ENCODE data around the gene ADRA1B. TPM values are rescaled to one million over a fixed set of nuclear protein-coding genes. Genes with fewer than 3 reads are reported as not detected.
A peak's percentile ranks its signal among the peaks of the same experiment; 100 is the strongest.

ADRA1B gene
- total and polyA plus RNA-seq, 2 of the 8 experiments (the other 6 are each of a cell fraction or from before 2014, with no cell fraction given), result not detected

- Histone ChIP-seq H3K56ac (replicated peaks; ENCODE audit: insufficient read length, low read depth, low read length) (no peak overlapping the region), H3K4ac (replicated peaks; ENCODE audit: insufficient read length, low read depth, low read length) (no peak overlapping the region), H3K18ac (ENCODE audit: extremely low read depth, low read length) (no peak overlapping the region), H2BK120ac (replicated peaks; ENCODE audit: low read depth, low read length) (no peak overlapping the region), H3K79me2 (ENCODE audit: control insufficient read depth in 1 of 2, insufficient read depth in 2 of 2, low read length in 2 of 2) (no peaks in the 10 kb centered on the region), H3K14ac (ENCODE audit: insufficient read length) (no peak overlapping the region), H2BK5ac (ENCODE audit: low read depth, low read length) (no peak overlapping the region), H3K27ac (ENCODE audit: low read depth, low read length) (no peak overlapping the region), H2BK20ac (ENCODE audit: low read length) (no peak overlapping the region), H2BK12ac (ENCODE audit: low read depth, low read length) (0 out of 2 replicates have a peak overlapping the region, but pooled peaks have one; percentile 13), H4K8ac (ENCODE audit: extremely low read depth, insufficient read depth, low read length) (peak overlapping the region; percentile 43; the same call in 1 of the 2 replicates), H3K23ac (ENCODE audit: insufficient read length) (no peak overlapping the region), H3K79me1 (ENCODE audit: low read depth, low read length) (no peaks in the 10 kb centered on the region), H3K4me3 (ENCODE audit: extremely low read depth in 1 of 4, insufficient read depth in 2 of 4, low read depth in 3 of 4, low read length in 4 of 4) (no peak overlapping the region), H4K91ac (replicated peaks; ENCODE audit: insufficient read length, low read length) (no peak overlapping the region), H3K36me3 (ENCODE audit: control insufficient read depth in 2 of 4, insufficient read depth in 4 of 4, low read length in 3 of 4) (no peaks in the 10 kb centered on the region), H3K9ac (replicated peaks in 1 of 4; ENCODE audit: extremely low read depth in 1 of 4, low read depth in 3 of 4, low read length in 3 of 4) (no peak overlapping the region), H3K4me2 (ENCODE audit: insufficient read depth in 1 of 2, low read depth in 2 of 2, low read length in 2 of 2) (0 out of 4 replicates have a peak overlapping the region, but pooled peaks of 1 of the 2 experiments have one; percentile 38), H3K9me3 (ENCODE audit: insufficient read depth in 2 of 2, low read depth in 1 of 2, low read length in 1 of 2) (no peaks in the 10 kb centered on the region), H2AFZ (ENCODE audit: low read length) (peak overlapping the region; percentile 36), H3K4me1 (replicated peaks in 1 of 4; ENCODE audit: control insufficient read depth in 3 of 4, insufficient read depth in 4 of 4, low read length in 3 of 4) (no peaks in the 10 kb centered on the region; a peak in 1 of 7 replicates), H2AK5ac (ENCODE audit: low read depth, low read length) (no peak overlapping the region), H2BK15ac (ENCODE audit: low read length) (no peak overlapping the region), H3K27me3 (replicated peaks in 1 of 4; ENCODE audit: control insufficient read depth in 3 of 4, extremely low read depth in 1 of 4, insufficient read depth in 3 of 4, low read length in 3 of 4) (no peaks in the 10 kb centered on the region), H4K5ac (ENCODE audit: insufficient read length, low read depth, low read length) (no peak overlapping the region), H4K20me1 (replicated peaks in 1 of 2; ENCODE audit: control insufficient read depth in 1 of 2, insufficient read depth in 2 of 2, low read length in 2 of 2) (no peaks in the 10 kb centered on the region), H3K23me2 (ENCODE audit: low read depth, low read length) (no peaks in the 10 kb centered on the region)
- DNase-seq (ENCODE audit: low read depth in 1 of 2, low spot score in 2 of 2), result no peak
- ChIA-PET CTCF (ENCODE audit: partially characterized antibody) (interaction anchor here (0.9 to 1.8 kb wide), 7 partner anchors 12 to 95 kb away, joined by 3 to 7 read pairs (median 4); no protein-coding TSS in a partner anchor), POLR2A (ENCODE audit: partially characterized antibody) (interaction anchor here (2.0 kb wide), 1 partner anchor 12 kb away, joined by 9 read pairs; no protein-coding TSS in a partner anchor)
- peak; percentile 62 for FAIRE-seq
- WGBS, 2 experiments (ENCODE audit: extremely low coverage in 1 of 2, insufficient coverage in 1 of 2, insufficient read length in 1 of 2, insufficient replicate concordance in 2 of 2, low coverage in 1 of 2, low lambda C conversion rate in 2 of 2, missing lambda C conversion rate in 1 of 2), result 87% methylated on average over 5 of the region's 5 CpGs; no CpG with 5 or more reads in 1 of the 2 experiments
- TF ChIP-seq EGR1 (IDR thresholded peaks at IDR 0.05; ENCODE audit: borderline replicate concordance, low read depth, low read length) (no peak), RBBP5 (IDR thresholded peaks at IDR 0.05; ENCODE audit: borderline replicate concordance, low read depth, low read length) (peak; percentile 98), CREB1 (IDR thresholded peaks at IDR 0.05) (no peak), ASH2L (IDR thresholded peaks at IDR 0.05; ENCODE audit: low read length) (peak; percentile 99), MAFK (IDR thresholded peaks at IDR 0.05; ENCODE audit: low read depth, low read length) (no peak), RAD21 (IDR thresholded peaks at IDR 0.05 in 1 of 2, conservative IDR thresholded peaks at IDR 0.05 in 1 of 2; ENCODE audit: low read depth in 2 of 2, low read length in 2 of 2) (no peak), MAX (IDR thresholded peaks at IDR 0.05) (peak; percentile 49; the same call in 1 of the 2 replicates), CBX5 (IDR thresholded peaks at IDR 0.05; ENCODE audit: low read depth, low read length) (no peak), POU5F1 (IDR thresholded peaks at IDR 0.05; ENCODE audit: low read depth, low read length) (no peak), TAF1 (IDR thresholded peaks at IDR 0.05; ENCODE audit: low read depth, low read length) (0 out of 2 replicates have a peak, but pooled peaks have one; percentile 15), SP1 (IDR thresholded peaks at IDR 0.05; ENCODE audit: low read depth, low read length) (peak; percentile 91), EZH2 (IDR thresholded peaks at IDR 0.05; ENCODE audit: low read depth, low read length, severe bottlenecking) (no peak), TAF7 (optimal IDR thresholded peaks at IDR 0.05; ENCODE audit: borderline replicate concordance, low read depth, low read length) (no peak)
Observed at GRCh38 chr5:159891371-159891770, 24.9 kb upstream of the ADRA1B start.
